Rectal smooth muscle tissue (tissue), 1 donor: ENCODE measurements around the gene SFR1.
A peak's percentile ranks its signal among the peaks of the same experiment; 100 is the strongest.

Source experiments
- H3K27ac ChIP-seq: one replicate; pipeline ENCODE4 v1.7.0; 2013; ENCODE audit warnings: low read depth, low read length, inconsistent platforms
- H3K27me3 ChIP-seq: one replicate; pipeline ENCODE4 v1.7.0; 2013; ENCODE audit warnings: low read length; ENCODE audit not compliant: control insufficient read depth, insufficient read depth
- H3K36me3 ChIP-seq: one replicate; pipeline ENCODE4 v1.7.0; 2013; ENCODE audit warnings: low read length; ENCODE audit not compliant: control insufficient read depth, insufficient read depth
- H3K4me1 ChIP-seq: one replicate; pipeline ENCODE4 v1.7.0; 2013; ENCODE audit warnings: low read length; ENCODE audit not compliant: control insufficient read depth, insufficient read depth
- H3K4me3 ChIP-seq: one replicate; pipeline ENCODE4 v1.7.0; 2013; ENCODE audit warnings: low read length
- H3K9ac ChIP-seq: one replicate; pipeline ENCODE4 v1.7.0; 2013; ENCODE audit warnings: low read length

Gene SFR1, protein sequence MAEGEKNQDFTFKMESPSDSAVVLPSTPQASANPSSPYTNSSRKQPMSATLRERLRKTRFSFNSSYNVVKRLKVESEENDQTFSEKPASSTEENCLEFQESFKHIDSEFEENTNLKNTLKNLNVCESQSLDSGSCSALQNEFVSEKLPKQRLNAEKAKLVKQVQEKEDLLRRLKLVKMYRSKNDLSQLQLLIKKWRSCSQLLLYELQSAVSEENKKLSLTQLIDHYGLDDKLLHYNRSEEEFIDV

DNA sequence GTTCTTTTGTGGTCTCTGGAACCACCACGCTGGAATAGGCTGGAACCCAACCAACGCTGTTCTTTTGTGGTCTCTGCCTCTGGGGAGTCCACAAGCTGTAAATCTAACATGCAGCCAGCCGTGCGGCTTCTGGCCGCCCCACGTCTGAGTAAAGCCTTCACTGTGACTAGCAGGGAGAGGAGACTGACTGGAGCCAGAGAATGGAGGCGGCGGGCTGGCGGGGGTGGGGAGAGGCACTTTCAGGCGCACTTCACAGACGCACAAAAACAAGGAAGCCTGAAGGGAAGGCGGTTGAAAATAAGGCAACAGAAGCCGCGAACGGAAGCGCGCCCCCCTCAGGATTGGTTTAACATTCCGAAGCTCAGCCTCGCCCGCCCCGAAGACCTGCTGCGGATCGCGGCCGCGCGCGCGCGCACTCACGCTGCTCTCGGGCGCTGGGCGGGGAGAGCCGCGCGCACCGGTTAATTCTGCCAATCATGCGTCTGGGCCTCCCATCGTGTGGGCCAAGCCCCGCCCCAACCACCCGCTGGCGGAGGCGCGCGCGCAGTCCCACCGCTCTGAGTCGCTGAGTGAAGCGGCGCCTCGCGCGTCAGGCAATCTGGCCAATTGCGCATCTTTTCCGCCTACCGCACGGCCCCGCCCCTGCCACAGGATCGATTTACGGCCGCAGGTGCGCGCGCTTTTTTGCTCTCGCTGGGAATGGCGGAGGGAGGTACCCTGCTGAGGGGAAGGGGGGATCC lies at the start of gene SFR1:
Gene SFR1 (plus strand): TSS at position 687 of the 740 bp plus-strand sequence. CDS start 13 bp downstream, at position 700.
- H3K4me3 ChIP-seq: peak within 1 kb of the TSS; percentile 86
- H3K36me3 ChIP-seq: no peaks in the 10 kb centered on the region
- H3K27ac ChIP-seq: peak within 1 kb of the TSS; percentile 97
- H3K9ac ChIP-seq: peak within 1 kb of the TSS; percentile 98
- H3K4me1 ChIP-seq: peaks cover 2% of the 10 kb centered on the region
- H3K27me3 ChIP-seq: no peaks in the 10 kb centered on the region

DNA sequence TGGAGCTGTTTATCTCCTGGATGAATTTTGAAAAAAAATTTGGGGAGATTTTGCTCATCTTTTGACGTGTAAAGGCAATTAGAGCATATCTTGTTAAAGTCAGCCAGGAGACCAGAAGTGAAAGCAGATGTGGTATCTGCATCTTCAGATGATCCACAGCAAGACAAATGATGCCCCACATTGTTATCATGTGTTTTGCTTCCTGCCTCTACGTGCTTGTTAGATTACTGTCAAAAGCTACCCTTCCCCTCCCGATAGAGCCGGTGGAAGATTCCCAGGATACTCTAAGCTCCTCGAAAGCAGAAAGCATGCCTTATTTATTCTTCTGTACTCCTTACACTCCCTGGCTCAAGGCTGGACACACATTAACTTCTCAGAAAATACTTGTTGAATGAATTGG lies 49.2 kb upstream of the SFR1 start:
- Histone ChIP-seq H3K27ac (no peak overlapping the region), H3K36me3 (no peaks in the 10 kb centered on the region), H3K9ac (no peak overlapping the region), H3K4me3 (no peak overlapping the region), H3K4me1 (no peaks in the 10 kb centered on the region), H3K27me3 (no peaks in the 10 kb centered on the region)

DNA sequence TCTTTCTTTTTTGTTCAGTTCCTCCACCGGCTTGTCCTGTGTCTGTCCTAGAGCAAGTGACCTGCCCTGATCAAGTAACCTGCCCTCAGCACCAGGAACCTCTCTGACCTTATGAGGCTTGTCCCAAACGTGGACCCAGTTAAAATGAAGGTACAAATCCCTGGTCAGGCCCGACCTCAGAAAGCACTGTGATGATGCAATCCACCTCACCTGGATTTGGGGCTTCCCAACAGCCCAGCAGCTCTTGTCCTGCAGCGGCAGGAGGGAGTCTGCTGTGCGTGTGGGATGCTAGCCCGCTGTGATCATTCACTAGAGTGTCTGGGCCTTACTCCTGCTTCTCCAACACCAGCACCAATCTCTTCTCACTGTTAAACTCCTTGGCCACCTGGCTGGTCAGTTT lies 47.5 kb upstream of the SFR1 start:
- Histone ChIP-seq H3K27ac (no peak overlapping the region), H3K9ac (no peak overlapping the region), H3K4me1 (no peaks in the 10 kb centered on the region), H3K4me3 (no peak overlapping the region), H3K27me3 (no peaks in the 10 kb centered on the region), H3K36me3 (no peaks in the 10 kb centered on the region)

DNA sequence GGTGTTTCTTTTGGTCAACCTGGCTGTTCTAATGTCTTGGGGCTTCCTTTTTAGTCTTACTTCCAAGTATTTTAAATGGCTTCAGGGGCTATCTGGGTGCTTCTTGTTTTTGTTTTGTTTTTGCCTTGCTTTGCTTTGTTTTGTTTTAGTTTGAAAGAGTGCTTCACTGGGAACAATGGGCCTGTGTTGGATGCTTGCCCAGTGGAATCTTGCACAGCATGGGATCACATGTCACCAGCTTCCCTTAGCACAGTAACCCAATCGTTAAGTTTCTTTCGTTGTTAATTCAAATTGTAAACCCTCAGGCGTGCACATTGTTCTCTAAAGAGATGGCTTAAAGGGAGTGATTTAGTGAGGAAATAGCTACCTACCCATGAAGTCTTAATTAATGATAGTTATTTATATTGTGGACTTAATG lies 45.2 kb upstream of the SFR1 start:
- H3K27me3 ChIP-seq: no peaks in the 10 kb centered on the region
- H3K4me3 ChIP-seq: no peak overlapping the region
- H3K9ac ChIP-seq: no peak overlapping the region
- H3K4me1 ChIP-seq: no peaks in the 10 kb centered on the region
- H3K27ac ChIP-seq: no peak overlapping the region
- no peaks in the 10 kb centered on the region for H3K36me3 ChIP-seq

DNA sequence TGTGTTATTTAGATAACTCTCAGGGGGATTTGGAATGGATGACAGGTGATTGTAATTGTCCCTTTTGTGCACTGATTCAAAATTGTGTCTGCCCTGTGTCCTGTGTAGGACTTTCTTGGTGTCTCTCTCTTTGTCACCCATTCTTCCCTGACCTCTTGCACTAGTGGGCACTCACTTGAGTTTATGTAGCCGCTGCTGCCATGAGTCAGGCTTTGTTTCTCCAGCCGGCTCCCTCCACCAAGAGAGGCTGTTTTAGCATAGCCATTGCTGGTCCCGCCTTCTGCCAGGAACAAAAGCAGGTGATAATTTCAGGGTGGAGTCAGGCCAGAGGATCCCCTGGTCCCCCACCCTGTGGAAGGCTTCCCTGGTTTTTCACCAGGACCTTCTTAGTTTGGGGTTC lies 44.7 kb upstream of the SFR1 start:
- Histone ChIP-seq H3K4me1 (no peaks in the 10 kb centered on the region), H3K4me3 (no peak overlapping the region), H3K9ac (no peak overlapping the region), H3K27ac (no peak overlapping the region), H3K36me3 (no peaks in the 10 kb centered on the region), H3K27me3 (no peaks in the 10 kb centered on the region)

DNA sequence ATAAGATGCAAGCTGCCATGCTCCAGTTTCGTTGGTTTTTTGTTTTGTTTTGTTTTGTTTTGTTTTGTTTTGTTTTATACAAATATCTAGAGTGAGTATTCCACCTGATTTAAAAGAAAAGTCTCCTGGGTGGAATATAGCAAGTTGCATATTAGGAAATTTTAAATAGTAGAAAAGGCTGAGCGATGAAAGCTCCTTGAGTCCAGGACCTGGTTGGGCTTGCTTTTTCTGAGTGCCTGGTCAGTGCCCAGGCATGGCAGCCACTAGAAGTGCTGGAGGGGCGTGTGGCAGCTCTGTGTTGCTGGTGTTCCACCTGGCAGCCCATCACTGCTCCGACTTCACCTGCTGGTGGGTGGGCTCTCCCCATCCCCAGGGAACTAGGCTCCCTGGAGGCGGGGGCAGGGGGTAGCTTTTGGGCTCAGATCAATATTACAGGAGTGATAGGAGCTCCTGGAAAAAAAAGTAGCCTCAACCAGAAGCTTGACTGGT lies 44.3 kb upstream of the SFR1 start:
- H3K27ac ChIP-seq: no peak overlapping the region
- no peak overlapping the region for H3K4me3 ChIP-seq
- no peaks in the 10 kb centered on the region for H3K27me3 ChIP-seq
- H3K4me1 ChIP-seq: no peaks in the 10 kb centered on the region
- no peaks in the 10 kb centered on the region for H3K36me3 ChIP-seq
- H3K9ac ChIP-seq: no peak overlapping the region

DNA sequence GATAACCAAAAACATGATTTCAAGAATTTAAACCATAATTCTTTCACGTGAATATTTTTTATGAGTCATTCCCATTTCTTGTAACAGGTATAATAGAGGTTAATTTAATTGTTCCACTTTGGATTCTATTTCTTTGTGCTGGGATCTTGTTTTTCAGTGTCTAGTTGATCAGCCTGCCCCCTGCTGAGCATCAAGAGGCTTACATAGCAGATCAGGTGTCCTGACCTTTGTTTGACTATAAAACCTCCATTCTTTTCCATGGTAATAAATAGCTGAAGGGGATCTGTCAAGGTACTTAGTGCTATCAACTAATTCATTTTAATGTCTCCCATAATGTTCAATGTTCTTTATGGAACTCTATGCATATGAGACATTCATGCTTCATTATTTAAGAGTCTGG lies 41.2 kb upstream of the SFR1 start:
- no peaks in the 10 kb centered on the region for H3K36me3 ChIP-seq
- H3K9ac ChIP-seq: no peak overlapping the region
- no peaks in the 10 kb centered on the region for H3K4me1 ChIP-seq
- no peaks in the 10 kb centered on the region for H3K27me3 ChIP-seq
- no peak overlapping the region for H3K27ac ChIP-seq
- no peak overlapping the region for H3K4me3 ChIP-seq

DNA sequence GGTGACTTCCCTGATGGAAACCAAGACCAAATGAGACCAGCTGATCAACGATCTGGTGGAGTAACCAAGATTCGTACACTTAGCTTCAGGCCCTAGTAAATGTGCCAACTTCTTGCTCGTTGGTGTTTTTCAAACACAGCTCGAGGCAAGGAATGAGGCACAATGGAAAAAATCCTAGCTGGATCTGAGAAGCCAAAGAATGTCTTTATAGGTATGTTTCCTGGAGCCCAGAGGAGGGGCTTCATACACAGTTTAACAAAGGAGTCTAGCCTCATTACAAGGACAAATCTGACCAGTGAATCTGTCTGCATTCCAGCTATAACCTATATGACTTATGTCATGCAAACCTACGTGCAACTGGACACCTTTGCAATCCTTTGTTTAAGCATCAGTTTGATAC lies 40.0 kb upstream of the SFR1 start:
- Histone ChIP-seq H3K27me3 (no peaks in the 10 kb centered on the region), H3K9ac (no peak overlapping the region), H3K4me3 (no peak overlapping the region), H3K27ac (no peak overlapping the region), H3K4me1 (no peaks in the 10 kb centered on the region), H3K36me3 (no peaks in the 10 kb centered on the region)

DNA sequence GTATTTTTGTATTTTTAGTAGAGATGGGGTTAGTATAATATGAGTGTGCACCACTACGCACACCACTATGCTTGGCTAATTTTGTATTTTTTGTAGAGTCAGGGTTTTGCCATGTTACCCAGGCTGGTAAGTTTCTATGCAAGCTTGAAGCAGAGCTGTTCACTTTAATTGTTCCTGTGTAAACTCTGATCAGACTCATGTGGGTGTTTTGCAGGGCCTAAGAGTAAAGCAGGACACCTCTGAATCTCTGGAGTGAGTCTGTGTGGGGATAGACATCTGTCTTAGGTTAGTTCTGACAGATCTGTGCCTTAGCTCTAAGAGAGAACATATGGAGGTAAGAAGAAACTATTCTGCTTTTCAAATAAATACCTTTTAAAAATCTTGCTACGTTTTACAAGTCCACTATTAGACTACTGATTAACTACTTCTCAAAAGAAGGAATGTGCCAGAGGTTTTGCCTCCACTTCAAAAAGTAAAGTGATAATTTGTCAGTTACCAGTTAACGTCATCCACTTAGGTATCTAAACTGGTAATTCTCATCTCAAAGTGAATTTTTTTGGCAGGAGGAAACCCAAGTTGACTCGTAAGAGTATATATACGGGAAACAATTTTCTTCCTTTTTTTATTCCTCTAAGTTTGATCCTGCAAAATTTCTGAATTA lies 37.4 kb upstream of the SFR1 start:
- Histone ChIP-seq H3K27me3 (no peaks in the 10 kb centered on the region), H3K36me3 (no peaks in the 10 kb centered on the region), H3K4me3 (no peak overlapping the region), H3K27ac (no peak overlapping the region), H3K4me1 (no peaks in the 10 kb centered on the region), H3K9ac (no peak overlapping the region)

DNA sequence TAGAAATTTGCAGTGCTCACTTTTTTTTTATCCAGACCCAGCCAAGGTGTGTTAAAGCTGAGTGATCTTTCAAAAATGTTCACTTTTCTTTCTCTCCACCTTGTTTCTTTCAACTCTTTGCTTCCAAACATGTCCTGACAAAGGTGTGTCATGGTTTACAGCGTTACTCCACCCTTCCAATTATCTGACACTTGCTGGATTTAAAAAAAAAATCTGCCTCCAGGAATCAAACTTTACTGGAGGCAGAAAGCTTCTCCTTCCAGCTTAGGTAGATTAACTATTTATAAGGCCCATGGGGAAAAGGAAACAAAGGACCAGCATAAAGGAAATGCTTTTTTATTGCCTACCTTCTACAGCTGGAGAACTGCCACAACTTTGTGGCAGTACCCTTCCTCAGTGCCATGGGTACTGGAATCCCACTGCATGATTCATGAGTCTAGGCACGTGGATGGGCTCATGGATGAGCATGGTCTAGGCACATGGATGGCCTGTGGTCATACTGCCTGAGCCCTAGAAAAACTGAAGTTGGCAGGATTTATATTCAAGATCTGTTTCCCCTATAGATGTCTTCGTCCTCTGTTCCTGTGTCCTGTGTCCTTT lies 36.1 kb upstream of the SFR1 start, which contains the start of gene COL17A1:
Gene COL17A1 (minus strand): TSS at position 80 of the 600 bp plus-strand sequence. CDS start 5,207 bp downstream, outside the sequence.
- Histone ChIP-seq H3K4me1 (no peaks in the 10 kb centered on the region), H3K27me3 (no peaks in the 10 kb centered on the region), H3K4me3 (no peak within 1 kb of the TSS), H3K27ac (no peak within 1 kb of the TSS), H3K9ac (no peak within 1 kb of the TSS), H3K36me3 (no peaks in the 10 kb centered on the region)

DNA sequence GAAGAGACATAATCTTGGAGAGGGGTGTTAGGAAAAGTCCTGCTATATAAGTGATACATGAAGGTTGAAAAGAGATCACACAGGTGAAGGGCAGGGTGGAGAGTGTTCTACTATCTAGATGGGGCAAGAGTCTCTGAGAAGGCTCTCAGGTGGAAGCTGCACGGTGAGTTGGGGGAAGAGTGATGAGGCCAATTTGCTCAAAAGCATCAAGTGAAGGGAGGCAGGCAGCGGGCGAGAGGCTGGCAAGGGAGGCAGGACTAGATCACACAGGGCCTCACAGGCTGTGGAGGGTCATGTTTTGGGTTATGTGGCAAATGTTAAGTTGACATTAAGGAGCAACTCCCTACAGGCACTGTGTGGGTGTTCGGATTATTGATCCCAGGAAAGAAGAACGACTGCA lies 33.7 kb upstream of the SFR1 start:
- Histone ChIP-seq H3K27me3 (no peaks in the 10 kb centered on the region), H3K4me1 (no peaks in the 10 kb centered on the region), H3K4me3 (no peak overlapping the region), H3K9ac (no peak overlapping the region), H3K36me3 (no peaks in the 10 kb centered on the region), H3K27ac (no peak overlapping the region)

DNA sequence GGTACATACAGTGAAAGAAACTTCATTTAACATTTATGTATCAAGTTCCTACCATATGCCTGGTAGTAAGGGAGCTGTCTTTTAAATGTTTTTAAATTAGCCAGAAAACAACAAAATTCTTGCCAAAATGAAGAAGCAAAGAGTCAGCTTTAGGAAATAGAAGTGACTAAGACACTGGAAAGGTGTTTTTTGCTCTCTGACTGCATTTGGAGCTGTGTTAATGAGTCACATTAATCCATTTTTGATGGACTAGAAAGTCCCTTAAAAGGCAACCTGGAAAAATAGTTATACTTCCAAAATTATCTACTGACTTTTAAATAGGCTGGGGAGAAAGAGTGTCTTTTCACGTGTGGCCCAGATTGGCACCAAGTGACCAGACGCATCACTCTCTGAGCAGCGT lies 32.4 kb upstream of the SFR1 start:
- no peaks in the 10 kb centered on the region for H3K36me3 ChIP-seq
- no peak overlapping the region for H3K27ac ChIP-seq
- H3K4me1 ChIP-seq: no peaks in the 10 kb centered on the region
- H3K4me3 ChIP-seq: no peak overlapping the region
- no peaks in the 10 kb centered on the region for H3K27me3 ChIP-seq
- H3K9ac ChIP-seq: no peak overlapping the region
